Esophagus squamous epithelium (tissue), 4 donors: ENCODE results near the gene NPTXR.

Experiments used
- POLR2A ChIP-seq, 4 donors: fragments of 450-650 bp; IDR thresholded peaks; one replicate each; pipeline ENCODE4 v1.6.1; 2017; ENCODE audit warnings: antibody characterized with exemption in 4 of 4, mild to moderate bottlenecking in 4 of 4, moderate library complexity in 3 of 4
- TF ChIP-seq, protein P1 (sequence below), 6 experiments: fragments of 450-650 bp in 4 of 6; fragments of 200-600 bp in 2 of 6; sonication (generic) in 2 of 6; IDR thresholded peaks; one replicate each; pipeline ENCODE4 v1.5.1; 2016 to 2019; ENCODE audit warnings: antibody characterized with exemption in 6 of 6, mild to moderate bottlenecking in 4 of 6, moderate library complexity in 4 of 6

DNA sequence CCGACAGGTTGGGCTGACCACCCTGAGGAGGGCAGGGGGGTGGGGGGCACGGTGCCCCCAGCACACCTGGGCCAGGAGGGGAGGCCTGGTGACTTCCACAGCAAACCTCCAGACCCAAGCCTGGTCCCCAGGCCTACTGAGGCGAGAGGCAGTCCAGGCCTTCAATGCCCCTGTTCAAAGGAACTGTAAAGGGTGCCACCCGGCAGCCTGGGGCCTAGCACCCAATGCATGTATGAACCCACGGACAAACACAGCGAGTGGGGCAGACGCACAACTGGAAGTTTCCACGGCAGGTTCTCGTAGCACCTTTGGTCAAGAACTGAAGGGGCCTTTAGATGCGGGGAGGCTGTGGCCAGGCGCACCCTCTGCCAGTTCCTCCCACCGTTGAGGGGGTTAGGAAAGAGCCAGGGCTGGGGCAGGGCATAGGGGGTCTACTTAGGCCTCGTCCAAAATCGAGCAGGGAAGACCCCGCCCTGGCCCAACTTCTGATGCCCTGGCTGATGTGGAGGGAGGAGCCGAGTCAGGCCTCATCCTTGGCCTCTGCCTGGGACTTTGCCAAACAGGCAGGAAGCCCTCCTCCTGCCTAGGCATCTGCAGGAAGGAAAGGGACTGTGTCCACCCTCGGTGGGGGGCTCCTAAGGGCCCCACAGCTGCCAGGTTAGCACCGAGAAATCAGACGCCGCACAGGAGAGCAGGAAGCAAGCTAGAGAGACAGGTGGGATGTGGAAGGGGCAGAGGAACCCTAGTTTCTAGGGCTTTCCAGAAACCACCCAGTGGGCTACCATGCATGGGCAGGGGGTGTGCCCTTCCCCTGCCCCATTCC lies 21.6 kb upstream of the NPTXR start:
- no peak for TF ChIP-seq POLR2A (IDR thresholded peaks at IDR 0.05)
- TF ChIP-seq, protein P1, sequence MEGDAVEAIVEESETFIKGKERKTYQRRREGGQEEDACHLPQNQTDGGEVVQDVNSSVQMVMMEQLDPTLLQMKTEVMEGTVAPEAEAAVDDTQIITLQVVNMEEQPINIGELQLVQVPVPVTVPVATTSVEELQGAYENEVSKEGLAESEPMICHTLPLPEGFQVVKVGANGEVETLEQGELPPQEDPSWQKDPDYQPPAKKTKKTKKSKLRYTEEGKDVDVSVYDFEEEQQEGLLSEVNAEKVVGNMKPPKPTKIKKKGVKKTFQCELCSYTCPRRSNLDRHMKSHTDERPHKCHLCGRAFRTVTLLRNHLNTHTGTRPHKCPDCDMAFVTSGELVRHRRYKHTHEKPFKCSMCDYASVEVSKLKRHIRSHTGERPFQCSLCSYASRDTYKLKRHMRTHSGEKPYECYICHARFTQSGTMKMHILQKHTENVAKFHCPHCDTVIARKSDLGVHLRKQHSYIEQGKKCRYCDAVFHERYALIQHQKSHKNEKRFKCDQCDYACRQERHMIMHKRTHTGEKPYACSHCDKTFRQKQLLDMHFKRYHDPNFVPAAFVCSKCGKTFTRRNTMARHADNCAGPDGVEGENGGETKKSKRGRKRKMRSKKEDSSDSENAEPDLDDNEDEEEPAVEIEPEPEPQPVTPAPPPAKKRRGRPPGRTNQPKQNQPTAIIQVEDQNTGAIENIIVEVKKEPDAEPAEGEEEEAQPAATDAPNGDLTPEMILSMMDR (IDR thresholded peaks at IDR 0.05) = no peak
